Erythroblast (primary cell): ENCODE results near the gene WRAP73.

Experiments used
- GATA1 ChIP-seq: IDR thresholded peaks from 2 replicates; pipeline ENCODE4 v1.6.1; 2011; ENCODE audit warnings: low read depth, mild to moderate bottlenecking, control low read depth, low read length, moderate library complexity
- POLR2A ChIP-seq: IDR thresholded peaks from 2 replicates; pipeline ENCODE4 v1.6.1; 2011; ENCODE audit warnings: mild to moderate bottlenecking, low read length

GRCh38 chr1:3600354-3600753 lies 49.5 kb downstream of the WRAP73 start:
- TF ChIP-seq POLR2A (no peak), GATA1 (no peak)
